Nephron (organoid): ENCODE results near the gene ASTN2.

Experiments
- H3K27ac Mint-ChIP-seq, 3 experiments: 2 replicates each; pipeline ENCODE4 v1.8.0; 2020; ENCODE audit warnings: mixed read lengths in 3 of 3, mild to moderate bottlenecking in 2 of 3, moderate library complexity in 1 of 3
- H3K27me3 Mint-ChIP-seq: 2 replicates; pipeline ENCODE4 v1.8.0; 2021; ENCODE audit warnings: low read depth, mild to moderate bottlenecking, moderate library complexity, mixed read lengths
- H3K36me3 Mint-ChIP-seq: 2 replicates; pipeline ENCODE4 v1.8.0; 2020; ENCODE audit warnings: low read depth, mixed read lengths
- H3K4me1 Mint-ChIP-seq: 2 replicates; pipeline ENCODE4 v1.8.0; 2020; ENCODE audit warnings: mixed read lengths
- H3K4me3 Mint-ChIP-seq, 3 experiments: 2 replicates each; pipeline ENCODE4 v1.8.0; 2020; ENCODE audit warnings: mild to moderate bottlenecking in 3 of 3, mixed read lengths in 3 of 3, moderate library complexity in 2 of 3
- H3K9me3 Mint-ChIP-seq: 2 replicates; pipeline ENCODE4 v1.8.0; 2020; ENCODE audit warnings: mixed read lengths
- CTCF ChIP-seq, 3 experiments: fragments of 200-600 bp; sonication (generic); IDR thresholded peaks; one replicate each; pipeline ENCODE4 v1.5.0; 2021; ENCODE audit warnings: antibody characterized with exemption in 3 of 3; ENCODE audit not compliant: unreplicated experiment in 3 of 3

The ASTN2 gene

GRCh38 chr9:116656977-116657376, 757.9 kb downstream of the ASTN2 start:
- TF ChIP-seq CTCF (IDR thresholded peaks at IDR 0.05; ENCODE audit: unreplicated experiment in 3 of 3) = no peak
- H3K27me3 Mint-ChIP-seq = no peaks in the 10 kb centered on the region
- H3K9me3 Mint-ChIP-seq = no peaks in the 10 kb centered on the region
- no peaks in the 10 kb centered on the region for H3K36me3 Mint-ChIP-seq
- no peak overlapping the region for H3K27ac Mint-ChIP-seq
- H3K4me3 Mint-ChIP-seq = no peak overlapping the region
- no peaks in the 10 kb centered on the region for H3K4me1 Mint-ChIP-seq

GRCh38 chr9:116656501-116656971, 758.3 kb downstream of the ASTN2 start:
- no peaks in the 10 kb centered on the region for H3K9me3 Mint-ChIP-seq
- no peak overlapping the region for H3K4me3 Mint-ChIP-seq
- H3K4me1 Mint-ChIP-seq = no peaks in the 10 kb centered on the region
- H3K27me3 Mint-ChIP-seq = no peaks in the 10 kb centered on the region
- TF ChIP-seq CTCF (IDR thresholded peaks at IDR 0.05; ENCODE audit: unreplicated experiment in 3 of 3) = no peak
- H3K27ac Mint-ChIP-seq = no peak overlapping the region
- H3K36me3 Mint-ChIP-seq = no peaks in the 10 kb centered on the region

DNA sequence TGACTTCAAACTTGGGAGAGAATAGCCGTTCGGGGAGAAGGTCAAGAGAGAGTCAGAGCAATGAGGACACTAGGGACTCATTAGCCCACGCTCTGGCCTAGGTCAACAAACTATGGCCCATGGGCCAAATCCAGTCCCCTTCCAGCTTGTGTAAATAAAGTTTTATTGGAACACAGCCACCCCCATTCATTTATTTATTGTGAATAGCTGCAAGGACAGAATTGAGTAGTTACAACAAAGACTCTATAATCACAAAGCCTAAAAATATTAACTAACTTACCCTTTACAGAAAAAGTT, 760.9 kb downstream of the ASTN2 start:
- TF ChIP-seq CTCF (IDR thresholded peaks at IDR 0.05; ENCODE audit: unreplicated experiment in 3 of 3) = no peak
- Mint-ChIP-seq H3K4me1 (no peaks in the 10 kb centered on the region), H3K27me3 (no peaks in the 10 kb centered on the region), H3K36me3 (no peaks in the 10 kb centered on the region), H3K27ac (no peak overlapping the region), H3K4me3 (no peak overlapping the region), H3K9me3 (no peaks in the 10 kb centered on the region)

DNA sequence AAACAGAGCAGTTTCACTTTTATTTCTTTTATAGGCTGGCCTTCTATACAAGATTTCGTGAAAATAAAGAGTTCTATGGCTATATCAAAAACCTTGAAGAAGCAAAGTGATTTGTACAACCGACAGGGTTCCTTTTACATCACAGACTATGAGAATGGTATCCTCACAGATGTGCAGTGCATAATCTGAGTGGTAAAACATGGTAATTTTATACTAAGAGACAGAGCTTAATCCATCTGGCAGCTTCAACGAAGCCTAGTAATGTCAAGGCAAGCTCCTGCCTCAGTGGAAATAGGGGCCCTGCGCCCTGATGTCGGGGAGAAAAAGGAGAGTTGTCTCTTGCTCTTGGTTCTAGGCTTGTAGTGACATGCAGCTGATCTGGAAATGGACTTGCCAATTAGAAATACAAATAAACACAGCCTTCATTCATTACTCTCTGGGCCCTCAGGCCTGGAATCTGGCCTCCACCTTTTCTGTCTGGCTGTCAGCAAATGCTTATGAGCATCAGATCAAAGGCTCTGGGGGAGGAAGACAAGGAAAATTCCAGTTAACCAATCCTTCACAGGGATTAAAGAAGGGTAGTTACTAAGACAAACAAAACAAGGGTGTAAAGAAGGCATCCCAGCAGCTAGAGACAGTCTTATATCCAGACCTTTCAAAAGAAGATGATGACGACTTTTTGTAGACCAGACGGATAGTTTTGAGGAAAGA, 761.4 kb downstream of the ASTN2 start:
- Mint-ChIP-seq H3K4me3 (no peak overlapping the region), H3K36me3 (no peaks in the 10 kb centered on the region), H3K27ac (no peak overlapping the region), H3K9me3 (no peaks in the 10 kb centered on the region), H3K27me3 (no peaks in the 10 kb centered on the region), H3K4me1 (no peaks in the 10 kb centered on the region)
- no peak for TF ChIP-seq CTCF (IDR thresholded peaks at IDR 0.05; ENCODE audit: unreplicated experiment in 3 of 3)

DNA sequence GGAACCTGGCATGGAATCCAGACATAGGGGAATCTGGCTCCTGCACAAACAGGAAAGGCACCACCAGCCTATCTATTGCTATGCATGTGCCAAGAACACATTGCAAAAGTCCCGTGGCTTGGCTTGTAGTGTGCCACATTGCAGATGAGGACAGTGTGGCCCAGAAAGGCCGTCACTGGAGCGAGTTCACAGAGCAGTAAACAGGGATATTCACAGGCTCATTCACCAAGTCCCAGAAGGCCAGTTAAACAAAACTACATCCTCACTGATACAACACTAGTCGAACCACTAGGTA, 767.4 kb downstream of the ASTN2 start:
- H3K4me1 Mint-ChIP-seq = peaks cover 5% of the 10 kb centered on the region
- no peaks in the 10 kb centered on the region for H3K36me3 Mint-ChIP-seq
- no peak overlapping the region for H3K4me3 Mint-ChIP-seq
- no peaks in the 10 kb centered on the region for H3K27me3 Mint-ChIP-seq
- no peak for TF ChIP-seq CTCF (IDR thresholded peaks at IDR 0.05; ENCODE audit: unreplicated experiment in 3 of 3)
- no peaks in the 10 kb centered on the region for H3K9me3 Mint-ChIP-seq
- H3K27ac Mint-ChIP-seq = no peak overlapping the region

GRCh38 chr9:116646661-116647514, 768.0 kb downstream of the ASTN2 start:
- Mint-ChIP-seq H3K4me1 (peaks cover 5% of the 10 kb centered on the region), H3K27me3 (no peaks in the 10 kb centered on the region), H3K36me3 (no peaks in the 10 kb centered on the region), H3K4me3 (no peak overlapping the region), H3K27ac (no peak overlapping the region), H3K9me3 (no peaks in the 10 kb centered on the region)
- TF ChIP-seq CTCF (IDR thresholded peaks at IDR 0.05; ENCODE audit: unreplicated experiment in 3 of 3) = peak; percentile 54 to 69 (median 67)
